Activated T-cell treated with anti-CD3 and anti-CD28 coated beads for 1 hour (primary cell): ENCODE results near the gene E2F6.

Source experiments
- DNase-seq: peaks from one replicate; pipeline ENCODE4 v3.0.0-alpha.2; 2020; ENCODE audit warnings: low read depth

Gene E2F6

DNA sequence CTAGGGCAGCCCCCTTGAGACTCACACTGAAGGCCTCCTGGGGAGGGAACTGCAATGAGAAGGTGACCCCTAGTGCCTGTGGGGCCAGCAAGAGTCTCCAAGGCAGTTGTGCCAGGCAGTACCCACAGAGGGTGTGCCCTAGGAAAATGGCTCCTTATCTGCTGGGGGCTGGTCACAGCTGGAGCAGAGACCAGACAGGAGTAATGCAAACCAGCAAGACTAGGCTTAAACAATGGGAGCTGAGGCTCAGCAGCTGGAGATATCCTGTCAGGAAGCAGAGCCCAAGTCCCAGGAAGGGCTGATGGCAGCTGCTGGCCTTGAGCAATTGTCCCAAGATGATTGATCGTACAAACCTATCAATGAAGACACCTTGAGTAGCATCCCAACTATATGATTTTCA lies 26.8 kb upstream of the E2F6 start:
- DNase-seq: no peak

DNA sequence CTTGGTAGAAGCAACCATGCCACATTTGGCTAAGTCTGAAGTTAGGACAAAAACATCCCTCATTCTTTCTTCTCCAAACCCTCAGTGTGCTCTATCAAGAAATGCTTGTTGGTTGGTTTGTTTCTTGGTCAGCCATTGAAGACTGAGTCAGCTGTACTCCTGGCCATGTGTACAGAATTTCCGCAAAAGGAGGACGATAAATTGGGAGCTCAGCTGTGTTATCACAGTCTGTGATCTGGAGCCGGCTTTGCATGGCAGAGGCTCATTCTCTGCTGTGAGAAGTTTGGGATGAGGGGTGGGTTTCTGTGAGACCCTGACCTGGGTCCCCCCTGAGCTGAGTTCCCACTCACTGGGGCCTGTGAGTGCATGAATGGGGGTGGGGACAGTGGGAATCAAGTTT lies 26.3 kb upstream of the E2F6 start:
- DNase-seq: no peak

DNA sequence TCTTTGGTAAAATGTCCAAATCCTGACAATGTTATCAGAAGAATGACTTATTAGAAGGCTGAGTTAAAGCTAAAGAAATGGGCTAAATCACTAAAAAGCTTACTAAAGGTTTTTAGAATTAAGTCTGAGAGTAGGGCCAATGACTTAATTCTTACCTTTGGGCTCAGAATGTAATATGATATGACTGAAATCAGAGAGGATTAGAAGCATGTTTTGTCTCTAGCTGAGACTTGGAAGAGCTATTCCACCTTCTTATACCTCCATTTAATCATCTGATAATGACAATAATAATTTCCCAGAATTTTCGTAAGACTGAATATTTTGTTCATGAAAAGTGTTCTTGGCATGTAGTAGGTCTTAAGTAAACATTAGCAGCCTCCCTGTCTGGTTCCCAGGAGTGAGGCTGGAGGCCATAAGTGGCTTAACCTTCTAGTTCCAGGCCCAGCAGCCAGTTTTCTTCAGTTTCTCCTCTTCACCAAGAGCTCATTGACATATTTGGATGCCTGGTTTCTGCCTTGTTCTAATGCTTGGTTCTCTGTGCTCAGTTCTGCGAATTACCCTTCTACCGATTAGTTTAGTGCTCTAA lies 25.5 kb upstream of the E2F6 start:
- DNase-seq: no peak

DNA sequence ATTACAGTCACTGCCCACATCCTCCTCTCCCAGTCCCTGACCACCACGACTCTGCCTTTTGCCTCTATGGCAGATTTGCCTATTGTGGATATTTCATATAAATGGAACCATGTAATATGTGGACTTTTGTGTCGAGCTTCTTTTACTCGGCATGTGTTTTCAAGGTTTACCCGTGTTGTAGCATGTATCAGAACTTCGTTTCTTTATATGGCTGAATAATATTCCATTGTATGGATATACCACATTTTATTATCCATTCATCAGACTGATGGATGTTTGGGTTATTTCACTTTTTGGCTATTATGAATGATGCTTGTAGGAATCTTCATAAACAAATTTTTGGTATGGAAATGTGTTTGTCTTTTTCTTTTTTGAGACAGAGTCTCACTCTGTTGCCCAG lies 24.2 kb upstream of the E2F6 start:
- no peak for DNase-seq

DNA sequence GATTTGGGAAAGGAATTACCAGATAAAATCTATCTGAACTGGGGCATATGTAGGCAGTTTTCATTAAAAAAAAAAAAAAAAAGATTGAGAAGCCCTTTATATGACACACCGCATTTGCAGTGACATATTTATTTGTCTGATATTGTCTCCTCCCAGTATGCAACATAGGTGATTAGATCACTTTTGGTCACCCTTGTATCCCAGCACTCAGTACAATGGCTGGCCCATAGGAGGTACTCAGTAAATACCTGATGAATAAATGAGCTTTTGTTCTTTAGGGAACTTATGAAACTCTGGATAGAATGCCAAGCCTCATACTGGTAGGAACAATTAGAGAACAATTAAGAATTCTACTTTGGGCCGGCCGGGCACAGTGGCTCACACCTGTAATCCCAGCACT lies 22.8 kb upstream of the E2F6 start:
- no peak for DNase-seq

DNA sequence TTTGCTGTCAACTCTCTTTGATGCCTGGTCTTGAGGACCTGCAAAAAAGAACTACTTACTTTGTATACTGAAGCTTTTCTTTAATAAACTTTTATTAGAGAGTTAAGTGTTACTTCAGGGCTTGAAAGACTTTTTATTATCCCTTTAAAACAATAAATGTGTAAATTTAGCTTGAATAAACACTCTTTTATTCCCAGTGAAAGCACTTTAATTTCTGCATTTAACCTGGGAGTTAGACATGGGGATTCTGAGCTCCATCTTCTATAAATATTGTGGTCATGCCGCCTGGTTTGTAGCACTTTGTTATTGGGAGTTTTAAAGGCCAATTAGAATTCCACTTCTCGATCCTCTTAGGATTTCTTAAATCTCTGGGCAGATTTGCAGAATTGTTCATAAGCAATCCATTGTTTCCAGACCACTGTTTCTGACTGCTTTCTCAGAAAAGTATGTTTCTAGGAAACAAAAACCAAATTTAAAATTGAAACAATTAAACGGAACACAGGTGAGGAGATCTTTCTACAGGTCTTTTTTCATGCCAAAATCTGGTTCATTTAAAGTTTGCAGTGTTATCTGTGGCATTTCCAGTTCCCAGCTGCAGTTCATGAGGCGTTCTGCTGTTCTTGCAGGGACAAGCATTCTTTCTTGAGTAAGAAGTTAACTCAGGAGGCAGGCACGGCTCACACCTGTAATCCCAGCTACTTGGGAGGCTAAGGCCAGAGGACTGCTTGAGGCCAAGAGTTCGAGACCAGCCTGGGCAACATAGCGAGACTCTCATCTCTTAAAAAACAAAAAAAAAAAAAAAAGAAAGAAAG lies 18.1 kb upstream of the E2F6 start:
- DNase-seq: no peak

DNA sequence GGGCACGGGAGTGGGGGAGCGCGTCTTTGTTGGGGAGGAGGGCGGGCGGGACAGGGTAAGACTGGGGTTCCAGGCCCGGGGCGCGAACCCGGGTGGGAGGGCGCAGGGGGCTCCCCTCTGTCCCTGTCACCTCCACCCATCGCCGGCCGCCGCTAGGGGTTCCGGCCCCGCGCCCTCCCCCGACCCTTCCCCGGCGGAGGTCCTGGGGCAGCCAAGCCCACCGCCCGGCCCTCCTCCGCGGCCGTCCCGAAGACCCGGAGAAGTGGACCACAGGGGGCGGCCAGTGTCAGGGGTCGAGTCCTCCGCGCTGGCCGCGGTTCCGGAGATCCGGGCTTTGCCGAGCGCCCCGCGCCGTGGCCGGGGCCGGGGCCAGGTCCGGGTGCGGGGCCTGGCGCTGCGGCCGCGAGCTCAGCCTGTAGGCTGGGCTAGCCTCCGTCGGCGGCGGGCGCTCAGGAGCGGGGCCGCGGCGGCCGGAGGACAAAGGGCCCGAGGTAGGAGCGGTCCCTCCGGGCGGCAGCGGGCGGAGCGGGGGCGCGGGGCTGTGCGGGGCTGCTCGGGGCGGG lies 16.6 kb upstream of the E2F6 start:
- DNase-seq: no peak

DNA sequence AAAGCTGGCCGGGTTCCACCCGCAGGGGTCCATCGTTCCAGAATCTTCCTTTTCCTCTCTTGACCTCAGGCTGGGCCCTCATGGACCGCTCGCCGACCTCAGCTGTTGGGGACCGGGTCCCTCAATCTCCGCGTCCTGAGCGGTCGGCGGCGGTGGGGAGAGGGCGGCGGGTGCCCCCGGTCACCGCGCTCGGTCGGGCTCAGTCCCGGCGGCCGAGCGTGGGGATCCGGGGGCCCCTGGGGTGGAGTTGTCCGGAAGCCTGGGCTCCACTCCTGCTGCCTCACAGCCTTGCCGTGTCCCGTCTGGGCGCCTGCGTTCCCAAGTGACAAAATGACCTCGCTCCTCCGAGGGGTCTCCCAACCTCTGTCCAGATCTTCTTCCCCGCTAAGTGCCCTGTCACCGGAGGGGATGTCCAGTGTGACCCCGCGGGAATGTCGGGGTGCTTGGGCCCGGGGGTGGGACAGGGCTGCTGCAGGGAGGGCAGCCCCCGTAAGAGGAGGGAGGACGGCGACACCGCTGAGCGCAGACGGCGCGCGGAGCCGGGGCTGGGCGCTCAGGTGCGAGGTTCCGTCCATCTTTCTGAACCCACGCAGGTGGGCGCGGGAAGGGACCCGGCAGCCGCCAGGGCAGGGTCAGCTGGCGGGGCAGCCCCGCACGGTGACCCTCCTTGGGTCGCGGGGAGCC lies 16.0 kb upstream of the E2F6 start:
- DNase-seq: no peak

DNA sequence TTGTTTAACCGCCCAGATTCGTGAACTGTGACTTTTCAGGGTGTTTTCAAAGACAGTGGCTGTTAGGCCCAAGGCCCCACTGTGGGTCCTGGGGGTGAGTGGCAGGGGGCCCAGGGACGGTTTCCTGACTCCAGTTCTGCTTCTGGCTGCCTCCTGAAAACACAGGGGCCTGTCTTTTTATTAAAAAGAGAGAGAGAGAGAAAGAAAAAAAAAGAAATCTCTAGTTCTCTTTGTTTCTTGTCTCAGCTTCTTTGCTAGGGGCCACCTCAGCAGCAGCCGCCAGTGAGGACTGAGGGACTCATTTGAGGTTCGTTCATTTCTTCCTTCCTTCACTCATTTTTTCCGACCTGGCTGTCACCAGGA lies 15.4 kb upstream of the E2F6 start:
- DNase-seq: no peak

DNA sequence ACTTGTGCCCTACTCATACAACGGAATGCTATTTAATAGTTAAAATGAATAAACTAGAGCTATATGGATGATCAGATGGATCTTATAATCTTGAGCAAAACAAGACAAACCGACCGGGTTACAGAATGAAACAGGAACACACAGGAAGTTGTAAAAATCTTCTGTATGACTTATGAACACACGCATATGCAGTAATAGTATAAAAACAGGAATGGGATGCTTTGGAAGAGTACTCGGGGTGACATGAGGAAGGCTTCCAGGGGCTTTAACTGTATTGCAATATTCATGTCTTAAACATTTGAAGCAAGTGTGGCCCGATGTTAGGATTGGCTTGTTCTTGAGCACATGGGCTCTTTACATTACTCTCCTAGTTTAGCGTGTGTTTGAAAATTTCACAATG lies 14.9 kb upstream of the E2F6 start:
- no peak for DNase-seq

DNA sequence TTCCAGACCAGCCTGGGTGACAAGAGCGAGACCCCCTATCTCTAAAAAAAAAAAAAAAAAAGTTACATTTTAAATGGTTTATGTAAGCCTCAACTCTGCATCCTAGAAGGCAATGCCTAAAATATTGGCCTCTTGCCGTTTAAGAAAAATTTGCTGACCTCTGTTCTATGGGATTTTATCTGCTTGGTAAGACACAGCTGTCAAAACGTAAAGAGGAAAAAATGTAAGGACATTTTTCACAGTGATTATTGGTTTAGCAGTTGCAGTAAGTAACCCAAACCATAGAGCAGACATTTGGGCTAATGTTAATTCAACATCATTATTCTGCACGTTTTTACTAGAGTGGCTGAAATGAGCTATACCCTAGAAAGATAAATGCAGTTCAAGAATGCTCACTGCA lies 14.4 kb upstream of the E2F6 start:
- DNase-seq: no peak

DNA sequence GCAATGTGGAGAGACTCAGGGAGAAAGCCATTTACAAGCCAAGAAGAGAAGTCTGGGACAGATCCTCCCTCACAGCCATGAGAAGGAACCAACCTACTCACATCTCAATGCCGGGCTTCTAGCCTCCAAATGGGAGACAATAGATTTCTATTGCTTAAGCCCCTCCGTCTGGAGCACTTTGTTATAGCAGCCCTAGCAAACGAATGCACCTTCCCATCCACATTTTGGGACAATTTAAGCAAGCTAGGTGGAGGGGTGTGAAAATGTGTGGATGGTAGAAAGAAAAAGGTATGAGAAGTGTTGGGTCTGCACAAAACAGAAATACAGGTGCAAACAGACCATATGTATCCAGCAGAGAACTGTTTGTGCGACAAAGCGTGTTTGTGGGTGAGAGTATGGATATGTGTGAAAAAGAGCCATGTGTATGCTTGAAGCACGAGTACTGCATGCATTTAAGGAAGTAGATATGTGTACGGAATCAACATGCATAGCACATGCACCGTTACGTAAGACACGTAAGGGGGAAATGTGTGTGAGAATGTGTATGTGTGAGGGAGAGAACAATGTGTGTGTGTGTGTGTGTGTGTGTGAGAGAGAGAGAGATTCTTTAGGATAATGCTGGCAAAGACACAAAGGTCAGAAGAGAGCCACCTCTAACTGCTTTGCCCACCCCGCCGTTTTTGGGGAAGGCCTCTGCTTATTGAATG lies 13.1 kb upstream of the E2F6 start:
- no peak for DNase-seq

DNA sequence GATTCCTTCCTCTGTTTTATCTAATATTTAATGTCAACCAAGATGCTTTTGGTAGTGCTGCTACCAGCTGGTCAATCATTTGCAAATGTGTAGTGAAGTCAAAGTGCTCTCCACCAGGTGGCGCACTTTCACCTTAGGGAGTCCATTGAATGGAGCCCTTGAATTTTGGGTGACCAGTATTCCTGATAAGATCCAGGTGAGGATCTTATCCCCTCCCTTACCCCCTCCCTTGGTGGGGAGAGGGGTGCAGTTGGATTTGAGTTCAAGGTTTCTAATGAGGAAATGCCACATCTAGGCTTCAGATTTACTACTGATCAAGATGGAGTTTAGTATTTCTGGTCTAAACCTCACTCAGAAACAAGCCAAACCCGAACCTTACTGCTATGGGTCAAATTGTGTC lies 12.0 kb upstream of the E2F6 start:
- DNase-seq: peak; percentile 86

DNA sequence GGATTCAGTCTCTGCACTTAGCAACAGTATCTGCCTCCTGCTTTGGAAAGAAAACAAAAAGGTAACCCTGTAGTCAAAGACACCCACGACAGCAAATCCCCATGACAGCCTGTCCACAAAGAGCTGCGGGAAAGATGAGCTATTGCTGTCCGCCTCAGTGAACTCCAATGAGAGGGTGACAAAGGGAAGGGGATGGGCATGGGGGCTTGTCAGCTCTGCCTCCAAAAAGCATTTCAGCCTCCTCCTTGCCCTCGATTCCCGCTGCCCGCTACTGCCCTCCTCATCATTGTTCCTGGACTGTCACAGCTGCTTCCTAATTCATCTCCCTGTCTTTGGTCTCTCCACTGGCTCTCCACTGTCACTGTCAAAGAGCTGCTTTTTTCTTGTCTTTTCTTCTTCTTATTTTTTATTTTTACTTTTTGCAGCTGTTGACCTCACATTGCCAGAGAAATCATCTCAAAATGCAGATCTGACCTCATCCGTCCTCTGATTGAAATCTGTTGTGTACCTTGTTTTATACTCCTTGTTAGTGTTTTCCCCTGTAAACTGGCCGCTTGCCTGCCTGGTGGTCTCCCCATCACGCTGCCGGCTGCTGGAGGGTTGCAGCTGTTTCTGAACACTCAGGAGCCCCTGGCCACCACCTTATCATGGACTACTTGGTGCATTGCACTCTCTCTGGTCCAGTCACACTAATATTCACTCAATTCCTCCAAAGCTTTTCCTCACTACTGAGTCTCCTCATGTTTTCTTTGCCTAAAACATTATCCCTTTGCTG lies 7.9 kb upstream of the E2F6 start:
- DNase-seq: no peak

DNA sequence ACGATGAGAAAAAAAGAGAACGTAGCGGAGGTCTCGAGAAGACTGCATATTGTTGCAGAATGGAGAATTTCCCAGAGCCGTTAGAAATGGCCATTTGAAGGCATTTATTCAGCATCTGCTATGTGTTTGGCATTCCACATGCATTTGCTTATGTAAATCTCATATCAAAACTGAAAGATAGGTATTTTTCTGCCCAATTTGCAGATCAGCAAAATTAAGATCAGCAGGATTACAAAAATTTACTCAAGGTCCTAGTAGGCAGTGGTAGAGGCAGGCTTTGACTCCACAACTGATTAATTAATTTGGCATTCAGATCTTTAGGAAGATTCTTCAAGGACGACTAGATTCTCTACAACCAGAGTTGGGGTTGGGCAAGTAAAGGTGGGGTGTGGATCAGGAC lies 1.8 kb upstream of the E2F6 start:
- no peak for DNase-seq

DNA sequence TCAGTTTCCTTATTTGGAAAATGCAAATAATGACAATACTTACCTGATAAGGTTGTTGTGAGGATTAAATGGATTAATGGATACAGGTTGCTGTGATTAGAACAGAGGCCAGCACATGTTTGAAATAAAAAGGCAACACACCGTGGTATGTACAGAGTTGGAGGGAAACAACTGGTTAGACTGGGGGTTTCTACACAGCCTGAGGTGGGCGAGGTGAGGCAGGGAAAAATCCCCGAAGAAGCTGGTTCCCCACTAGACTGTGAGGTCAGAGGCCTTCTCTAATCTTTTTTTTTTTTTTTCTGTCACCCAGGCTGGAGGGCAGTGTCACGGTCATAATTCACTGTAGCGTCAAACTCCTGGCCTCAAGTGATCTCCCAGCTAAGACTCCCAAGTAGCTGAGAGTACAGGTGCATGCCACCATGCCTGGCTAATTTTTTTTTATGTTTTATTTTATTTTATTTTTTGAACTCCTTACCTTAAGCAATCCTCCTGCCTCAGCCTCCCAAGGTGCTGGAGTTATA lies 1.2 kb upstream of the E2F6 start:
- DNase-seq: no peak

DNA sequence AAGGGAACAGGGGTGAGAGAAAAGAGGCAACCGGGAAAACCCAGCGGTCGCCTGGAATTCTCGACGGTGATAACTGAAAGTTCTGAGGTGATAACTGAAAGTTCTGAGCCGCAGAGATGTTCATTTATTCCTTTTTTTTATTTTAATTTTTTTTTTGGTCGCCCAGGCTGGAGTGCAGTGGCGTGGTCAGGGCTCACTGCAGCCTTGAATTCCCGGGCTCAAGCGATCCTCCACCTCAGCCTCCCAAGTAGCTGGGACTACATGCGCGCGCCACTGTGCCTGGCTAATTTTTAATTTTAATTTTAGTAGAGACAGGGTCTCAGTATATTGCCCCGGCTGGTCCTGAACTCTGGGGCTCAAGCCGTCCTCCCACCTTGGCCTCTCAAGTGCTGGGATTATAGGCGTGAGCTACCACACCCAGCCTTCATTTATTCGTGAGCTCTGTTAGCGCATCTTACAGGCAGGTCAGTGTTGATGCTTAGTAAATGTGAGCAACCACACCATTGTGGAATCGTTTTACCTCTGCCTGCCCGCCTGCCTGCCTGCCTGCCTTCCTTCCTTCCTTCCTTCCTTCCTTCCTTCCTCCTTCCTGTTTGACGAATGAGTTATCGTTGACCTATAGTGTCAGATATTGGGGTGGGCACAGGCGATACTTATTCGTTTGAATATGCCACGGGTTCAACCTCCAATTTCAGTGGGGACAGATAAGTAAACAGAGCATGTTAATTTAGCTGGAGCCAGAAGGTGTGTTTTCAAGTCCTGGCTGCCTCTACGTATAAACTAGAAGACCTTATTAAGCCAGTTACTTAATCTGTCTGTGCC lies 557 bp upstream of the E2F6 start:
- DNase-seq: no peak

DNA sequence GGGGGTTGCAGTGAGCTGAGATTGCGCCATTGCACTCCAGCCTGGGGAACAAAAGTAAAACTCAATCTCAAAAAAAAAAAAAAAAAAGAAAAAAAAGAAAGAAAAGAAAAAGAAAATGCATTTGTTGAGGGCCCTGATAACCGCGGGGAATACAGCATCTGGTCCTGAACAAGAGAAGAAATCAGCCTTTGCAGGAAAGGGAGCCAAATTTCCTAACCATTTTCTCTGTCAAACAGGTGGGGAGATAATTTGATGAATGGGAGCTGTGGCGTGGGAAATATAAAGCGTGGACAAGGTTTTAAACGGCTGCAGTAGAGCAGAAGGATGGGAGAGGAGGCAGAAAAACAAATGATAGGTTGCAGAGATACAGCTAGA lies 864 bp downstream of the E2F6 start:
- DNase-seq: no peak

DNA sequence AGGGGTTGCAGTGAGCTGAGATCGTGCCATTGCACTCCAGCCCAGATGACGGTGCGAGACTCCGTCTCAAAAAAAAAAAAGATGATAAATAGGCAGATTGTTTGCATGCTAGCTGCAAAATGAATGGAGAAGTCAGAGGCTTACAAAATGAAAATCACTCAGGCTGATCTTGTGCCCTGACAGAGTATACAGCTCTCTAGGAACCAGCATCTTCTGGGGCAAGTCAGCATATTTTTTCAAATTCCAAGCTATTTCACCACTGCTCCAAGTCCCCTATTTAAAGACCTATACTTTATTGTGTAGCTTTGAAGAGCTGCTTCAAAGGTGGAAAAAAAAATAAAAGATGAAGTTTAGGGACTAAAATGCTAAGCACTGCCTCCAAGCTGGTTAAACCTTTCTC lies 6.1 kb downstream of the E2F6 start:
- DNase-seq: no peak

DNA sequence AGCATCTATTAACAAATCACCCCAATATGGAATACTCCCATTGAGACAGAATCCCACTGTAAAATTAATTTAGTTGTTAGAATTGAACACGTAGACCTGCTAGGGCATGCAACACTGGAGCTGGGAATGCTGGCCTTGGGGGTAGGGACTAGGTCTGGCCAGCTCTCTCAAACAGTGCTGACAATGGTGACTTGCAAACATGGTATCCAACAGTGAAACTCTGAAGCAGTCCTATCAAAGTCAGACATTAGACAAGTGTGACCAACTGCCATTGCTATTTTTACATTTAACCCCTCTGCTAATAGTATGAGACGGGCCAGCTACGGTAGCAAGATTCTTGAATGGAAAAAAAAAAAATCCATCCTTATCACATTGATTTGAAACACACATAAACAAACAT lies 7.2 kb downstream of the E2F6 start:
- no peak for DNase-seq

DNA sequence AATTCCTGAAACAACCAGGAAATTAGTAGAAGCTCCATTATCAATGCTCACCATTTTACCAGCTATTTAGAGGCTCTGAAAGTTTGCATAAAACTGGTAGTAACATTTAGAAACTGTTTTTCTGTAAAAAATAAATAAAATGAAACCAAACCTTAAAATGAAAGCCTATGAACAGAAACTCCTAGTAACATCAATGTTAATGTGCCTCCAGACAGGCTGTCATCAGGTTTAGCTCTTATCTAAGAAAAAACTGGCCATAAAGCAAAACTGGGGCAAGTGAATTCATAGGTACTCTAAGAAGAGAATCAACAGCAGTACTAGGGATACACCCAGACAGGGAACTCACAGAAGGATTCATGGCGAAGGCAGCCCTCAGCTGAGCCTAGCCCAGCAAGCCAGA lies 8.0 kb downstream of the E2F6 start:
- DNase-seq: no peak
